ENCODE measurements around the gene TMA7.

TMA7 gene

DNA sequence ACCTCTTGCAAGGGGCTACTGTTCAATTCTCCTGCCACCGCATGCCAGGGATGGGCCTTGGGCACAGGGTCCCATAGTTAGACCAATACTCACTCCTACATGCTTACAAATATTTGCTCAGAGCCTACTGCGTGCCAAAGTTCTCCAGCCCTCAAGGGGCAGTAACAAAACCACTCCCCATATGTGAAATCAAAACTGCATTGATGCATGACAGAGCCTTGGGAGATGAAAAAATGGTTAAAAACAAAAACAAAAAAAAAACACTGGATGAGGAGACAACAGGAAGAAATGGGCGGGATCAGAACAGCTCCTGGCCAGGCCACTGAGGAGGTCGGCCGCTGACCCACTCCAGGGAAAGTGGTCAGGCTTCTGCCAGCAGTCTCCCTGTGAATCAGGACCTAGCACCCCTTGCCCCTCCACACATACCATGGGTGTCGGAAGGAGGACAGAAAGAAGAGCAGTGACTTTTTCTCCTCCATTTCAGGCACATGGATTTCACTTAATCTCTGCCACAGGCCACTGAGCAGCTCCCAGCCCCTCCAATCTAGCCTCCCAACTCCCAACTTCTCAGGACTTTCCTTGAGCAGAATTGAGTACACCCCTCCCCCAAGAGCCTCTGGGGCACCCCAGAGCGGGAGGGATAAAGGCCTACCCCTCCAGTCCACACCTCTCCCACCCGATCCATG, 13.0 kb upstream of the TMA7 start:
- Histone ChIP-seq H3K4me1 (ENCODE audit: control insufficient read depth, insufficient read depth, low read length) (peaks cover 38% of the 10 kb centered on the region), H3K36me3 (ENCODE audit: control insufficient read depth, insufficient read depth, low read length, severe bottlenecking) (no peaks in the 10 kb centered on the region)

DNA sequence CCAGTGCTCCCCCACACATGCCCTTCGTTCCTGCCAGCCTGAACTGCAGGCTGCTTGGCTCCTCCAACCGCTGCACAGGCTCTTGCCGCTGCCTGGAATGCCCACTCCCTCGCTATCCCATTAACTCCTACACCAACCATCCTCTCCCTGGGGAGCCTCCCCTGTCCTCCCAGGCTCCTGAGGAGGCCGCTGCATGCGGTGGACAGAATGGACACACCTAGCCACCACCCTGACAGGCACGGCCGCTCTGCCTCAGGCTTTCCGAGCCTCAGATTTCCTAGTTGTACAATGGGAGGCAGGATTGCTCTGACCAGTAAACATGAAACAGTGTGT, 12.5 kb upstream of the TMA7 start:
- peak overlapping the region; percentile 82 for H3K4me3 ChIP-seq (ENCODE audit: low read length)
- no peaks in the 10 kb centered on the region for H3K9me3 ChIP-seq (ENCODE audit: control insufficient read depth, low read length)
- H3K27me3 ChIP-seq (replicated peaks; ENCODE audit: control insufficient read depth, insufficient read depth, low read length) = no peaks in the 10 kb centered on the region
- DNase-seq (ENCODE audit: low read depth) = peak; percentile 16
- peak overlapping the region; percentile 80 for H3K9ac ChIP-seq (ENCODE audit: low read length)
- H3K4me1 ChIP-seq (ENCODE audit: control insufficient read depth, insufficient read depth, low read length) = peaks cover 42% of the 10 kb centered on the region
- H3K36me3 ChIP-seq (ENCODE audit: control insufficient read depth, insufficient read depth, low read length, severe bottlenecking) = peaks cover 4% of the 10 kb centered on the region

More for the DNA sequence above, 13.0 kb upstream of the TMA7 start:
- Histone ChIP-seq H3K4me3 (ENCODE audit: low read length) (peak overlapping the region; percentile 82), H3K27me3 (replicated peaks; ENCODE audit: control insufficient read depth, insufficient read depth, low read length) (no peaks in the 10 kb centered on the region), H3K9ac (ENCODE audit: low read length) (peak overlapping the region; percentile 80), H3K9me3 (ENCODE audit: control insufficient read depth, low read length) (no peaks in the 10 kb centered on the region)
- peak; percentile 61 for DNase-seq (ENCODE audit: low read depth)

DNA sequence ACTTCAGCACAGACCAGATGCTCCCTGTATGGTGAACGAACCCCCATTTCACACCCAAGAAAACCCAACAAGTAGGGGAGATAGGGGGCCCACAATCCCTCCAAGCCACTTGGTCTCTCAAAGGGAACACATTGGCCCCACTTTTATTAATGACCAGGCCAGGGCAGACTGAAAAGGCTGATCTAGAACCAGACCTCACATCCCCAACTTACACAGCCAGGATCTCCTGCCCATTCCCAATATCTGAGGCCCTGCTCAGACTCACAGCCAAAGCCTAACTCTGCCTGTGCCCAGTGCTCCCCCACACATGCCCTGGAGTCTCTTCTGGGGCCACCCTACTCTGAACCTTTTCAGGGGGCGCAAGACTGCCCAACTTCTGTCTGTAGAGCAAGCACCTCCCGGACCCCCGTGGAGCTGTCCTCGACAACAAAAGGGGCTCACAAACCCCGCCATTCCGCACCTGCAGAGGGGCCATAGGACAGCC, 11.9 kb upstream of the TMA7 start:
- peak overlapping the region; percentile 82 for H3K4me3 ChIP-seq (ENCODE audit: low read length)
- H3K36me3 ChIP-seq (ENCODE audit: control insufficient read depth, insufficient read depth, low read length, severe bottlenecking) = peaks cover 7% of the 10 kb centered on the region
- no peak for DNase-seq (ENCODE audit: low read depth)
- H3K4me1 ChIP-seq (ENCODE audit: control insufficient read depth, insufficient read depth, low read length) = peaks cover 47% of the 10 kb centered on the region
- H3K9me3 ChIP-seq (ENCODE audit: control insufficient read depth, low read length) = no peaks in the 10 kb centered on the region
- no peaks in the 10 kb centered on the region for H3K27me3 ChIP-seq (replicated peaks; ENCODE audit: control insufficient read depth, insufficient read depth, low read length)
- H3K9ac ChIP-seq (ENCODE audit: low read length) = peak overlapping the region; percentile 80

DNA sequence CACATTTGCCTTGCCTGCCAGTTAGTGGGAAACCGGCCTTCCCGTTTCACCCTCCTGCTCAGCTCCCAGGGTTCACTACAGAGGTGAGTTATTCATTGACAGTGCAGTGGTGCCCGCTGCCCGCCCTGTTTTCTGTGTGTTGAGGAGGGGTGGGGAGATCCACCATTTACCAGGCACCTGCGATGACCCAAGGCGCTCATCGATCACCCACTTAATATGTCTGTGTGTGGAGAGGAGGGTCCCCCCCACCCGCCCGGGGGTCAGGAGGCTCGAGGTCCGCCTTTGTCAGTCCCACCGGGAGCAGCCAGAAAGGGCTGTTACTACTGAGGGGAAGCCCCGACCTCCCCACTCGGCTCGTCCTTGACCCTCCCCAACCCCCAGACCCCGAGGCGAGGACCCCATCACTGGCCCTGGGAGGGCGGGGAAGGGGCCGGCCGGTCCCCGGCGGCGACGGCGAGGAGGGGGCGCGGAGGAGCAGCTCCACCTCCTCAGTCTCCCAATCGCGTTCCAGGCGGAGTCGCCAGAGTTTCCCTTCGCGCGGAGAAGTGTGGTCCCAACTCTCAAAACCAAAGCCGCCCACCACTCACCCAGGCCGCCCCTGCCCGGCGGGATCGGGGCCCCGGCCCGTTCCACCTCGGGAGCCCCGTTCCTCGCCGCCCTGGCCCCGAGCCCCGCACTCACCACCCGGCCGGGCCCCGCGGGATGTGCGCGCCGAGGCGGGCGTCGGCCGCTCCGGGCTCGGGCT, 11.3 kb upstream of the TMA7 start:
- peak; percentile 73 for DNase-seq (ENCODE audit: low read depth)
- Histone ChIP-seq H3K4me1 (ENCODE audit: control insufficient read depth, insufficient read depth, low read length) (peaks cover 53% of the 10 kb centered on the region), H3K9ac (ENCODE audit: low read length) (peak overlapping the region; percentile 84)

DNA sequence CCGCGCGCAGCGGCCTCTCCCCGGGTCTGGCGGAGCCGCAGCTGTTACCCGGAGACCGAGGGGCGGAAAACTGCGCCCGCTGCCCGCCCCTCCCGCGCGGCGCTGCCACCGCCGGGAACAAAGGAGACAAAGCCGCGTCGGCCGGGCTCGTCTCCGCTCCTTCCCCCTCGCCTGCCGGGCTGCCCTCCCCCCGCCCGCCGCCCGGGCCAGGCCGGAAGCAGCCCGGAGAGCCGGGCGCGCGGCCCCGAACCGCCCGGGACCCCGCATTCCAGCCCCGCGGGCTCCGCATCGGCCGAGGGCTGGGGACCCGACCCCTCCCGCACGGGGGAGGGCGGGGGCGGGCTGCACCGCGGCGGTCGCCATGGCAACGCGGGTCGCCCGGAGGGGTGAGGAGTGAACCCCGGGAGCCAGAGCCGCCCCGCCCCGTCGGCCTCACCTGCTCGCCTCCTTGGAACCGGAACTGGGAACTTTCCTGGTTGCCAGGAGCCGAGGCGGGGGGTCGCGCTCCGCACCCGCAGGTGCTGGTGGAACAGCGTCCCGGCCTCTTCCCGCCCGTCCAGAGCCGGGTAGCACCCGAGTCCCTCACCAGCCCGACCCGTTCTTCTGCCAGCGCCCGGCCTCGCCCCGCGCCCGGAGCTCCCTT, 10.6 kb upstream of the TMA7 start:
- Histone ChIP-seq H3K27me3 (replicated peaks; ENCODE audit: control insufficient read depth, insufficient read depth, low read length) (no peaks in the 10 kb centered on the region), H3K9me3 (ENCODE audit: control insufficient read depth, low read length) (no peaks in the 10 kb centered on the region), H3K9ac (ENCODE audit: low read length) (peak overlapping the region; percentile 84), H3K36me3 (ENCODE audit: control insufficient read depth, insufficient read depth, low read length, severe bottlenecking) (peaks cover 7% of the 10 kb centered on the region), H3K4me1 (ENCODE audit: control insufficient read depth, insufficient read depth, low read length) (peaks cover 60% of the 10 kb centered on the region), H3K4me3 (ENCODE audit: low read length) (peak overlapping the region; percentile 82)
- DNase-seq (ENCODE audit: low read depth) = peak; percentile 72

More for the DNA sequence above, 11.3 kb upstream of the TMA7 start:
- Histone ChIP-seq H3K9me3 (ENCODE audit: control insufficient read depth, low read length) (no peaks in the 10 kb centered on the region), H3K27me3 (replicated peaks; ENCODE audit: control insufficient read depth, insufficient read depth, low read length) (no peaks in the 10 kb centered on the region), H3K4me3 (ENCODE audit: low read length) (peak overlapping the region; percentile 82), H3K36me3 (ENCODE audit: control insufficient read depth, insufficient read depth, low read length, severe bottlenecking) (peaks cover 7% of the 10 kb centered on the region)

DNA sequence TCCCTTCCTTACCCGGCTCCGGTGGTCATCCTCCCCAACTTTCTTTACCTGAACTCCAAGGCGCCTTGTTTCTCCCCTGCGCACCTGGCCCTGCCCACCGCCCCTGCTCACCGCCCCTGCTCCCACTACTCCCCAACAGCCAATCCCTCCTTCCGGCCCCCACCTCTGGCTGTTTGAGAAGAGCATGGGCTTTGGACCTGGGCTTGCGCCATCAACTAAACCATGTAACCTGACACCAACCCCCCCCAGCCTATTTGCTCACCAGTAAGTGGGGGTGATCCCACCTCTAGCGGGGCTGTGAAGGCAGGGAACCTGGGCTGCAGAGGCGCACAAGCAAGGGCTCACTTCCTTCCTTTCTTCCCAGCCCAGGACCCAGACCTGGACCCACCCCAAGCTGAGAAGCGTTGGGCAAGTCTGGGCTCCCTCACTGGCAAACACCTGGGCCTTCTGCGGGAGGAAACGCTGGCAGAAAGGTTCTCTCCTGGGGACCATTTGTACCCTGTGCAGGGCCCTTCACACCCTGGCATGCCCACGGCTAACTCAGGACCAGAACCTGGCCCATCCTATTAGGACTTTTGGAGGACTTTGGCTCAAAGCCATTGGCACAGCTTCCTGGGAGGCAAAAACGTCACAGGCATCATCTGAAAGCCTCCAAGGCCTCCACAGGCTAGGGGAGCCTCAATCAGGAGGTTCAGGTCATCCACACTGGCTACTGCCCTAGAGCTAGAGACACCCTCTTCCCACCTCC, 9.9 kb upstream of the TMA7 start, which contains the start of gene PLXNB1:
PLXNB1 (minus strand) TSS at position 127 of the 748 bp plus-strand sequence. CDS start 5,475 bp downstream, outside the sequence.
- DNase-seq (ENCODE audit: low read depth) = peak; percentile 70
- Histone ChIP-seq H3K4me1 (ENCODE audit: control insufficient read depth, insufficient read depth, low read length) (peaks cover 67% of the 10 kb centered on the region), H3K9ac (ENCODE audit: low read length) (peak within 1 kb of the TSS; percentile 84), H3K36me3 (ENCODE audit: control insufficient read depth, insufficient read depth, low read length, severe bottlenecking) (peaks cover 7% of the 10 kb centered on the region), H3K27me3 (replicated peaks; ENCODE audit: control insufficient read depth, insufficient read depth, low read length) (no peaks in the 10 kb centered on the region), H3K4me3 (ENCODE audit: low read length) (peak within 1 kb of the TSS; percentile 82), H3K9me3 (ENCODE audit: control insufficient read depth, low read length) (no peaks in the 10 kb centered on the region)

DNA sequence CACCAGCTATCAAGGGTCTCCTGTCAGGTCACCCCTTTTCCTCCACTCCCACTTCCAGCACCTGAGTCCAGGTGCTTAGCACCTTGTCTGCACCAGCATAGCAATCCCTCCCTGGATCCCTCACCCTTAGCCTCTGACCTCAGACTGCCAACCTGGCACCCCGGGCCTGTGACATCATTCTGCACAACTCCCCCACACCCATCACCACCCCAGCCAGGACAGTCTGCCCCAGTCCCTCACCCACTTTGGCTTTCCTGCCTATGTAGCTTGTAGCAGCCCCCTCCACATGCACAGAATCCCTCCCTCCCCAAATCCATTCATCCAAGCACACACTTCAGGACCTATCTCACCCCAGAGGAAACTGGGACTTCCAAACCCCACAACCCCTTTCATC, 9.4 kb upstream of the TMA7 start:
- H3K4me1 ChIP-seq (ENCODE audit: control insufficient read depth, insufficient read depth, low read length) = peaks cover 68% of the 10 kb centered on the region

DNA sequence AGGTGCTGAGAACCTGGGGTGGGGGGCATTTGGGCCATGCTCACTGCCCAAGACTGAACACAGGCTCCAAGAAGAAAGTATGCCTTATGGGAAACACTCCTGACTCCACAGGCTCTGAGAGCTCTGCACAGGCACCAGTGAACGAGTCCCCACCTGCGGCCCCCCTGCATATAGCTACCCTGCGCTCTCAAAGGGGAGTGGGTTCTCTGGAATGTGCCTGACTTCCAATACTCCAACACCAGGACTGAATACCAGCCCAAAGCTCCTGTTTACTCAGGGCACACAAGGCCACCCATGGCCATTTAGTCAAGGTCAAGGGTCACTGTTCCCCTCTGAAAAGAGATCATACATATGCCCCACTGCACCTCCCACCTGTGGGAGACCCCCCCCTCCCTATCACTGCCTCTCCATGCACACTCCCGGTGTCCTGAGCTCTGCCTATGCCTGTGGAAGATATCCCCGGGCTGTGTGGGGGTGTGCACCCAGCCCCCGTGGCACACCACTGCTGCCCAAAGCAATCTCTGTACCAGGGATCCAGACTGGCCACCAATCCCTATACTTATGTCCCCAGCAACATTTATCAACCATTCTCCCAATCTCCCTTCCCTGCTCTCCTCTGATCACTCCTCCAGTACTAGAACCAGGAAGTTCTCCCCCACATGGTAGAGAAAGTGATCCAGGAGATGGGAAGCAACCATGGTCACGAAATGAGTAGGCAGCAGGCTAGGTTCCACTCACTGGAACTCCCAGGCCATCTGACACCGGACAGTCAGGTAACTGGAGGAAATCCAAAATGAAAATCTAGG, 8.6 kb upstream of the TMA7 start:
- H3K9ac ChIP-seq (ENCODE audit: low read length) = no peak overlapping the region
- peaks cover 63% of the 10 kb centered on the region for H3K4me1 ChIP-seq (ENCODE audit: control insufficient read depth, insufficient read depth, low read length)
- no peaks in the 10 kb centered on the region for H3K9me3 ChIP-seq (ENCODE audit: control insufficient read depth, low read length)
- no peak overlapping the region for H3K4me3 ChIP-seq (ENCODE audit: low read length)
- no peak for DNase-seq (ENCODE audit: low read depth)
- no peaks in the 10 kb centered on the region for H3K27me3 ChIP-seq (replicated peaks; ENCODE audit: control insufficient read depth, insufficient read depth, low read length)
- peaks cover 7% of the 10 kb centered on the region for H3K36me3 ChIP-seq (ENCODE audit: control insufficient read depth, insufficient read depth, low read length, severe bottlenecking)

More for the DNA sequence above, 9.4 kb upstream of the TMA7 start:
- H3K27me3 ChIP-seq (replicated peaks; ENCODE audit: control insufficient read depth, insufficient read depth, low read length) = no peaks in the 10 kb centered on the region
- no peak overlapping the region for H3K4me3 ChIP-seq (ENCODE audit: low read length)
- DNase-seq (ENCODE audit: low read depth) = no peak
- H3K9ac ChIP-seq (ENCODE audit: low read length) = no peak overlapping the region
- H3K9me3 ChIP-seq (ENCODE audit: control insufficient read depth, low read length) = no peaks in the 10 kb centered on the region
- peaks cover 7% of the 10 kb centered on the region for H3K36me3 ChIP-seq (ENCODE audit: control insufficient read depth, insufficient read depth, low read length, severe bottlenecking)

DNA sequence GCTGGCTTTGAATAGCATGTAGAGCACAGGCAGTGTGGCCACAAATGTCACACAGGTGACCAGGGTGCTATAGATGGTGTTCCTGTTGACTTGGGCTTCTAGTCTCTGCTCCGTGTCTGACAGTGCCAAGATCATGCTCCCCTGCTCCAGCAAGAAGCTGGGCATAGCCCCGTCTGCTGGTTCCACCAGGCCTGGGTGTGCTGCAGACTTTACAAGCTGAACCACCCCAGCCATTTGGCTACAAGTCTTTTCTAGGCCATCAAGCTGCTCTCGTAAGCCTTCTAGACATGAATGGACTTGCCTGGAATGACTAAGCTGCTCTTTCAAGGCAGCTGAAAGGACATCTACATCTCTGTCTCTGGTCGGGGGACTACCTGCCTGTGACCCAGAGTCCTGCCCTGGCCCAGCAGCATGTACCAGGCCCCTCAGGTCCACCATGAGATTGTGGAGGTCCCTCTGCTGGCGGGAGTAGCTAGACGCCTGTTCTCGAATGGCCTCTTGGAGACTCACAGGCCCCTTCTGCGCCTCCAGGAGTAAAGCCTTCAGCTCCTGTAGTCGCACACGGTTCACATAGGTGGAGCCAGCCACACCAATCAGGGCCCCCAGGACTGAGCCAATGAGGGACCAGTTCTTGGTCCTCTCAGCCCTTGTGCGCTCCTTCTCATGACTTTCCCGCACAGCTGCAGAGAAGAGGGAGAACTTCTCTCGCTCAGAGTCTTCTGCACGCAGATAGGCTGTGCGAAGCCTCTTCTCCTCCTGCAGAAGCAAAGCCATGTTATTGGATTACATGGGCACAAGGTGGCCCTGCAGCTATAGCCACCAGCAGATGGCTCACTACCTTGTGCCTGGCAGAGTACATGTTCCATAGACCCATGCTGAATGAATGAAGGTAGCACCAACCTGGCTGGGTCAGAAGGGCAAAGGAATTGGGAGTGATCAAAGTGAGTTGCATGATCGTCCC, 7.4 kb upstream of the TMA7 start:
- Histone ChIP-seq H3K4me1 (ENCODE audit: control insufficient read depth, insufficient read depth, low read length) (peaks cover 53% of the 10 kb centered on the region), H3K4me3 (ENCODE audit: low read length) (peak overlapping the region; percentile 71)
- DNase-seq (ENCODE audit: low read depth) = no peak

More for the DNA sequence above, 7.4 kb upstream of the TMA7 start:
- Histone ChIP-seq H3K27me3 (replicated peaks; ENCODE audit: control insufficient read depth, insufficient read depth, low read length) (no peaks in the 10 kb centered on the region), H3K9me3 (ENCODE audit: control insufficient read depth, low read length) (no peaks in the 10 kb centered on the region), H3K36me3 (ENCODE audit: control insufficient read depth, insufficient read depth, low read length, severe bottlenecking) (peaks cover 7% of the 10 kb centered on the region), H3K9ac (ENCODE audit: low read length) (peak overlapping the region; percentile 77)
